GM21367 (cell line): ENCODE results near the gene PRSS1.
"Not testable (repeated sequence)": the region's sequence is repeated elsewhere in the genome, so short reads cannot be mapped to it uniquely, and the experiment has no call there.

Experiments used
- ATAC-seq: cut with Tn5 transposase; IDR thresholded peaks from one replicate; pipeline ENCODE4 v1.9.1; 2021; ENCODE audit not compliant: unreplicated experiment

PRSS1 gene

DNA sequence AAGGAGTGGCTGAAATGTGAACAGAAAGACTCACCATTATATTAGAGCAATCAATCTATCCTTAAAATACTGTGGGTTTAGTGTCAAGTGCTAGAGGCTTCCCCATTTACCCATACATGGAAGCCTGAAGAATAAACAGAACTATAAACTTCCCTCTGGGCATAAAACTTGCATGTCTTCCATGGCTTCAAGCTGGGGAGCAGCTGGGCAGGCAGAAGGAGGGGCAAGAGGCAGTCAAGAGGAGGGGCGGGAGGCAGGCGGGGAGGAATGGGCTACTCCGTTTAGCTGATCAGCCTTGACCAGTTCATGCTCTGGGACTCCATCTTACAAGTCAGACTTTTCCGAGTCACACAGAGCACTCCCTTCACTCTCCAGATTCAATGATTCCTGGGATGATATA is 3.5 kb upstream of the PRSS1 start:
- no peak for ATAC-seq

GRCh38 chr7:142746264-142746663 is 3.0 kb upstream of the PRSS1 start:
- ATAC-seq: no peak

DNA sequence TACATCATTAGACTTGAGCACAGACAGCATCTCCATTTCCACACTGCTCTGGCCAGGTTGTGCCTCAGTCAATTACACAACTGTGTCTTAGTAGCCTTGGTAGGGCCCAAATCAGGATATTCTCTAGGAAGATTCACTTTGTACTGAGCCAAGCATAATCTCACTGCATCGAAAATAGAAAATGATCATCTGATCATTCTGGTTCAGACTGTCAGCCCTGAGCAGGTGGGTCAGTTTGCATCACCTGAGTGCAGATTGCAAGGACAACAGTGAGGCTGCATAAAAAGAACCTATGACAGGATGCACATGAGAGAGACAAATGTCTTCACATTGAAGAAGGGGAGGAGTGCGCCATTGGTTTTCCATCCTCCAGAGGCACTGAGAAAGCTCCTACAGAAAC is 862 bp upstream of the PRSS1 start:
- not testable (repeated sequence) for ATAC-seq

DNA sequence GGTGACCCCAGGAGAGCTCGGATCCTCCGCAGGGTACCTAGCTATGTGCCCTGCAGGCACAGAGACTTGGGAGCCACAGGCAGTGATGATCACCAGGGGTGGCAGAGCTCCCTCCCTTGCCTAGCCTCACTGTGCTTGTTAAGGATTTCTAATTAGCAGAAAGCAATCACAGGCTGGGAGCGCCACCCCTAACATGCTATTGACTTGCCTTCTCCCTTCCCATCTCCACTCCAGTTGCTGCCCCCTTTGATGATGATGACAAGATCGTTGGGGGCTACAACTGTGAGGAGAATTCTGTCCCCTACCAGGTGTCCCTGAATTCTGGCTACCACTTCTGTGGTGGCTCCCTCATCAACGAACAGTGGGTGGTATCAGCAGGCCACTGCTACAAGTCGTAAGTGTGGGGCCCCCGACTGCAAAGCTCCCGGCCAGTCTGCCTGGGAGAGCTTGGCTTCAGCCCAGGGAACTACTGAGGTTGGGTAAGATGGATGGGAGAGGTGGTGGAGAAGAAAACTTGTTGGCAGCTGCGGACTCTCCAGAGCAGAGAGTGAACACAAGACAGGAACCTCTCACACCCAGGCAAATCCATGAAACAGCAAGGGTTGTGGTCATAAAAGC is 1.2 kb downstream of the PRSS1 start:
- ATAC-seq: no peak

GRCh38 chr7:142751526-142752175 is 2.4 kb downstream of the PRSS1 start:
- not testable (repeated sequence) for ATAC-seq

GRCh38 chr7:142752376-142753225 is 3.3 kb downstream of the PRSS1 start:
- ATAC-seq: no peak

DNA sequence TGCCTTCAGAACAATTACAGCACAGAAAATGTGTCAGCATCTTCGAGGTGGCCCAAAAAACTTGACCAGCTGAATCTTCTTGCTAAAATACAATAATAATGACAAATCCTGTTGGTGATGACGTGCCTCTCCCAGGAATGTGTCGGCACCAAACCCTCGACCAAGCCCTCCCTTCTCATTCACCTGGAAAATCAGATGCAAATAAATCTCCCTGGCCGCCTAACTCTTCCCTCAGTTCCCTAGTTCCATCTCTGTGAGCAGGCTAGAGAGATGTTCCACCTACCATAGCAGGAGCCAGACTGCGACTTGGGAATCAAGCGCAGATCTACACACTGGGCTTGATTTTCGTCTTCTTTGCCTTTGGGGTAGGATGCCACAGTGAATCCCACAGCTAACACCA is 4.1 kb downstream of the PRSS1 start:
- ATAC-seq: no peak

GRCh38 chr7:142753925-142754491 is 4.7 kb downstream of the PRSS1 start:
- not testable (repeated sequence) for ATAC-seq

DNA sequence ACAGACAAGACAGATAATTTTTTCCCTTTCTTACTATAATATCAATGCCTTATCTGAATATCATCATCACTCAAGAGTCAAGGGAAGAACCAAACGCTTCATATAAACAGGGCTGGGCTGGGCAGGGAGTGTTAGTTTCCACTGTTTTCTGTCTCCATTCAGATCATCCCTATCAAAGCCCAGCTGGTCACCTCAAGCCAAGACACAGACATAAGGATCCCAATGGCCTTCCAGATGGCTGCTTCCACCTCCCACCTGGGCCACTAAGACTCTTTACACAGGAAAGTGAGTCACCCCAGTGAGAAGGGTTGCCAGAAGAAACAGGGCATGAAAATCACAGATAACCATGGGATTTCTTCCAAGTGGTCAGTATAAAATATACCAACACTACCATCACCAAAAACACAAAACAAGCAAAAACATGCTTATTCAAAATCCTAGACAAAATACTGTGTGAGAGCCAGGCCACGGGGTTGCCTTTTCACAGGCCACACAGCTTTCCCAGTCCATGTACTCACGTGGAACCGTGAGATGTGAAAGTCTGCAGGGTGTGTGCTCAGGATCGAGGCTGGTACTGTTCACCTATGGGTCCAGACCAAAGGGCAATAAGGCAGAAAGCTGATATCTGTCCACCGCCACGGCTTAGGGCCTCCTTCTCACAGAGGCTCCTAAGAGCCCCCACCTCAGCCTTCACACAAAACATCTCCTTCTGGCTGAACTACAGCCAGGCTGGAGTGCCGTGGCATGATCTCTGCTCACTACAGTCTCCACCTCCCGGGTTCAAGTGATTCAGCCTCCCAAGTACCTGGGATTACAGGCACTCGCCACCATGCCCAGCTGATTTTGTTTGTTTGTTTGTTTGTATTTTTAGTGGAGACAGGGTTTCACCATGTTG is 5.7 kb downstream of the PRSS1 start:
- ATAC-seq: no peak

- ATAC-seq: not testable (repeated sequence)
Measured at GRCh38 chr7:142758312-142758711, 9.0 kb downstream of the PRSS1 start.

- ATAC-seq: no peak
Measured at GRCh38 chr7:142759433-142759832, 10.2 kb downstream of the PRSS1 start.

DNA sequence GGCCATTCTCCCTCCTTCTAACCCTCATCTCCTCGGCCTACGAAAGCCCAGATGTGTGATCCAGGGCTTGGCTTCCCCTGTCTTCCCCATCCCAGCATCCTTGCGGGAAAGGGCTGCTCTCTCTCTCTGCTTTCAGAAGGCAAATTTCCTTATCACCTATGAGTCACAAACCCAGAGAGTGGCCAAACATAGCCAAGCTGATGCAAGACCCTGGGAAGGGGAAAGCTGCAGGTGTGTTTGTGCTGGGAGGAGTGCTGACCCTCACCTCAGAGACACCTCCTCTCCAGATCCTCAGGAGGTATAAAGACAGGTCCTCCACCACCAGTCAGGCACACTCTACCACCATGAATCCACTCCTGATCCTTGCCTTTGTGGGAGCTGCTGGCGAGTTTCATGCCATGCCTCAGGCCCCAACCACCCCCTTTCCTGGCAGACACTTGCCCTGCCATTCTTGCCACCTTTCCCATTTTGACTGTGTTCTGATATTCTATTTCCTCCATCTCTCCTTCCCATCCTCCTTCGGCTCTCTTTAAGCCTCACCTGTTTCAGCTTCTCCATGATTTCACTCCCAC is 10.9 kb downstream of the PRSS1 start:
- ATAC-seq: no peak

GRCh38 chr7:142761606-142762005 is 12.3 kb downstream of the PRSS1 start:
- ATAC-seq: not testable (repeated sequence)

GRCh38 chr7:142762104-142762503 is 12.8 kb downstream of the PRSS1 start:
- no peak for ATAC-seq

- ATAC-seq: no peak
Measured at GRCh38 chr7:142767451-142767850, 18.2 kb downstream of the PRSS1 start.

- no peak for ATAC-seq
Measured at GRCh38 chr7:142767861-142768260, 18.6 kb downstream of the PRSS1 start.

DNA sequence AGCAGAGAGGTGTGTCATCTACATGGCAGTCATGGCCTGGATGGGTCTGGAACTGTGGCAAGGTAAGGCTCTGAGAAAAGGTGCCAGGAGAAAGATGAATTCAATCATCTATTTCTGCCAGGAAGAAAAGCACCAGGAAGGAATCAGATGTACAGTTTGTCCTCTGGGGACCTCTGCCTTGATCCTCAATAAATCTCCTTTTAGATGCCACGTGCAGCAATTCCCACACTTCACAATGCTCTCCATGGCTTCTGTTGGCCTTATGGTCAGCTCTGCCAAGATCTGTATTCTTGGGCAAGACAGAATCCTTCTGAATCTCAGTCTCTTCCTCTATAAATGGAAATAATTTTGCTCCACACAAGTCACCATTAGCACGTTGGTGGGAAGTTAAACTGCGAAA is 19.6 kb downstream of the PRSS1 start:
- not testable (repeated sequence) for ATAC-seq

GRCh38 chr7:142770661-142771352 is 21.5 kb downstream of the PRSS1 start, which contains the start of gene PRSS2:
TSS of gene PRSS2 (plus strand) at chr7:142770970. CDS start at chr7:142770983, 13 bp downstream.
- no peak for ATAC-seq

- ATAC-seq: peak; percentile 46
Measured at GRCh38 chr7:142771353-142771723, 22.1 kb downstream of the PRSS1 start.

DNA sequence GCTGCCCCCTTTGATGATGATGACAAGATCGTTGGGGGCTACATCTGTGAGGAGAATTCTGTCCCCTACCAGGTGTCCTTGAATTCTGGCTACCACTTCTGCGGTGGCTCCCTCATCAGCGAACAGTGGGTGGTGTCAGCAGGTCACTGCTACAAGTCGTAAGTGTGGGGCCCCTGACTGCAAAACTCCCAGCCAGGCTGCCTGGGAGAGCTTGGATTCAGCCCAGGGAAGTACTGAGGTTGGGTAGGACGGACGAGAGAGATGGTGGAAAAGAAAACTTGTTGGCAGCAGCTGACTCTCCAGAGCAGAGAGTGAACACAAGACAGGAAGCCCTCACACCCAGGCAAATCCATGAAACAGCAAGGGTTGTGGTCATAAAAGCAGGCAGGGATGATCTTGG is 22.8 kb downstream of the PRSS1 start:
- ATAC-seq: no peak
